GM12878 (cell line): ENCODE data around the gene TDRD15. TPM values are rescaled to one million over a fixed set of nuclear protein-coding genes. Genes with fewer than 3 reads are reported as not detected.

Source experiments
- ATAC-seq: fragments of 200-7000 bp; cut with Tn5 transposase; 3 replicates; pipeline ENCODE4 v1.9.1; 2020; ENCODE audit warnings: mild to moderate bottlenecking, moderate library complexity
- BruUV-seq: library from RNA; stranded (reverse); fragments of 400-500 nt; replicated peaks from 2 replicates; lab custom pipeline; 2021; lab: Mats Ljungman, UMichigan
- CTCF ChIA-PET: fragments of 300-600 bp; sonication (Branson Sonifier 250); formaldehyde crosslinking; extraction: SDS; loops from one replicate; lab custom pipeline; 2021; ENCODE audit warnings: inconsistent platforms; lab: Yijun Ruan, JAX
- POLR2A ChIA-PET: fragments of 350-600 bp; formaldehyde crosslinking; extraction: SDS; loops from one replicate; lab custom pipeline; 2021; ENCODE audit warnings: inconsistent platforms; lab: Charles Lee
- RAD21 ChIA-PET: fragments of 300-600 bp; sonication (Branson Sonifier 250); formaldehyde crosslinking; loops from one replicate; lab custom pipeline; 2023; ENCODE audit warnings: antibody characterized with exemption; ENCODE audit not compliant: unreplicated experiment; lab: Charles Lee
- SMC1A ChIA-PET: fragments of 300-600 bp; sonication (Branson Sonifier 250); formaldehyde crosslinking; loops from one replicate; lab custom pipeline; 2023; ENCODE audit not compliant: unreplicated experiment, uncharacterized antibody; lab: Charles Lee
- DNase-seq: peaks from one replicate; pipeline ENCODE4 v3.0.0-alpha.2; 2011; ENCODE audit warnings: low read depth, low spot score
- FAIRE-seq: peaks from 3 replicates; lab custom pipeline; 2011; peaks lifted over from hg19 to GRCh38; lab: Jason Lieb, UNC
- H2AFZ ChIP-seq: 2 replicates; pipeline ENCODE4 v1.6.0; 2011; ENCODE audit warnings: low read depth, low read length, control low read depth; ENCODE audit not compliant: control insufficient read depth
- H3K27ac ChIP-seq: 2 replicates; pipeline ENCODE4 v1.5.1; 2011; ENCODE audit warnings: control low read depth; ENCODE audit not compliant: control insufficient read depth, insufficient read depth
- H3K27me3 ChIP-seq, 2 experiments: replicated peaks in 1 of 2; 2 replicates each; pipeline versions ENCODE4 v1.6.0 to v1.6.1; 2011; ENCODE audit warnings: low read length in 1 of 2; ENCODE audit not compliant: control insufficient read depth in 2 of 2, insufficient read depth in 2 of 2
- H3K36me3 ChIP-seq, 2 experiments: 2 replicates each; pipeline ENCODE4 v1.5.1; 2011; ENCODE audit warnings: low read length in 1 of 2; ENCODE audit not compliant: control insufficient read depth in 2 of 2, insufficient read depth in 2 of 2
- H3K4me1 ChIP-seq: 2 replicates; pipeline ENCODE4 v1.6.1; 2011; ENCODE audit warnings: mild to moderate bottlenecking, low read length, moderate library complexity, mixed read lengths; ENCODE audit not compliant: control insufficient read depth, insufficient read depth
- H3K4me2 ChIP-seq: 2 replicates; pipeline ENCODE4 v1.6.0; 2011; ENCODE audit warnings: control low read depth; ENCODE audit not compliant: control insufficient read depth, insufficient read depth
- H3K4me3 ChIP-seq: fragments of 200-600 bp; sonication (generic); 2 replicates; pipeline ENCODE4 v1.5.1; 2016
- H3K79me2 ChIP-seq: 2 replicates; pipeline ENCODE4 v1.6.0; 2011; ENCODE audit warnings: low read length; ENCODE audit not compliant: control insufficient read depth, insufficient read depth
- H3K9ac ChIP-seq: 2 replicates; pipeline ENCODE4 v1.8.0; 2011; ENCODE audit warnings: low read length, control low read depth, mixed read lengths; ENCODE audit not compliant: control insufficient read depth, insufficient read depth
- H3K9me3 ChIP-seq: replicated peaks from 3 replicates; pipeline ENCODE4 v1.5.1; 2011; ENCODE audit warnings: mild to moderate bottlenecking, low read length; ENCODE audit not compliant: control insufficient read depth, insufficient read depth
- H4K20me1 ChIP-seq: 2 replicates; pipeline ENCODE4 v1.6.0; 2011; ENCODE audit not compliant: control insufficient read depth, insufficient read depth
- CBFB ChIP-seq: IDR thresholded peaks from 2 replicates; pipeline ENCODE4 v1.6.1; 2016; ENCODE audit warnings: antibody characterized with exemption, low read depth
- CBX3 ChIP-seq: fragments of 200-600 bp; sonication (generic); IDR thresholded peaks from 2 replicates; pipeline ENCODE4 v1.6.1; 2016; ENCODE audit warnings: low read depth, borderline replicate concordance
- CHD1 ChIP-seq: IDR thresholded peaks from 2 replicates; pipeline ENCODE4 v1.6.1; 2012; ENCODE audit warnings: low read depth, low read length, improper control_type of control experiment
- CREB1 ChIP-seq: IDR thresholded peaks from 2 replicates; pipeline ENCODE4 v1.6.1; 2012; ENCODE audit warnings: low read depth, mild to moderate bottlenecking, inconsistent platforms
- DPF2 ChIP-seq: fragments of 450-650 bp; IDR thresholded peaks from 2 replicates; pipeline ENCODE4 v1.6.1; 2017; ENCODE audit warnings: mild to moderate bottlenecking
- FOXK2 ChIP-seq: fragments of 450-650 bp; IDR thresholded peaks from 2 replicates; pipeline ENCODE4 v1.6.1; 2017; ENCODE audit warnings: mild to moderate bottlenecking, moderate library complexity
- IKZF1 ChIP-seq: fragments of 450-650 bp; conservative IDR thresholded peaks from 2 replicates; pipeline ENCODE4 v1.6.1; 2017; ENCODE audit warnings: antibody characterized with exemption, mild to moderate bottlenecking
- JUND ChIP-seq: IDR thresholded peaks from 2 replicates; pipeline ENCODE4 v1.6.1; 2012; ENCODE audit warnings: low read depth, mild to moderate bottlenecking, low read length, improper control_type of control experiment, moderate library complexity
- KDM1A ChIP-seq: fragments of 200-600 bp; sonication (generic); IDR thresholded peaks from 2 replicates; pipeline ENCODE4 v1.6.1; 2016; ENCODE audit warnings: borderline replicate concordance
- KLF5 ChIP-seq: fragments of 450-650 bp; IDR thresholded peaks from 2 replicates; pipeline ENCODE4 v1.6.1; 2014; ENCODE audit warnings: mild to moderate bottlenecking; ENCODE audit not compliant: partially characterized antibody
- MYB ChIP-seq: fragments of 150-350 bp; IDR thresholded peaks from 2 replicates; pipeline ENCODE4 v1.6.1; 2014; ENCODE audit warnings: mild to moderate bottlenecking, low read depth, low read length, borderline replicate concordance
- NFXL1 ChIP-seq: fragments of 450-650 bp; IDR thresholded peaks from 2 replicates; pipeline ENCODE4 v1.6.1; 2017; ENCODE audit warnings: antibody characterized with exemption, mild to moderate bottlenecking, borderline replicate concordance
- RELA ChIP-seq: fragments of 450-650 bp; IDR thresholded peaks from 2 replicates; pipeline ENCODE4 v1.8.0; 2014; ENCODE audit warnings: borderline replicate concordance; ENCODE audit not compliant: partially characterized antibody
- SMAD5 ChIP-seq: IDR thresholded peaks from 2 replicates; pipeline ENCODE4 v1.6.1; 2016; ENCODE audit warnings: antibody characterized with exemption, low read depth
- STAT3 ChIP-seq: IDR thresholded peaks from 2 replicates; pipeline ENCODE4 v1.6.1; 2011; ENCODE audit warnings: low read depth, low read length, improper control_type of control experiment
- TCF7 ChIP-seq: IDR thresholded peaks from 2 replicates; pipeline ENCODE4 v1.6.1; 2014; ENCODE audit warnings: antibody characterized with exemption, borderline replicate concordance
- ZNF274 ChIP-seq: IDR thresholded peaks from one replicate; pipeline ENCODE4 v1.8.0; 2011; ENCODE audit not compliant: insufficient read length, insufficient read depth
- ZNF687 ChIP-seq: fragments of 450-650 bp; IDR thresholded peaks from 2 replicates; pipeline ENCODE4 v1.6.1; 2017; ENCODE audit warnings: mild to moderate bottlenecking, moderate library complexity
- ZZZ3 ChIP-seq: IDR thresholded peaks from 2 replicates; pipeline ENCODE4 v1.6.1; 2011; ENCODE audit warnings: low read depth; ENCODE audit not compliant: control insufficient read depth, insufficient read length
- WGBS: methylation state at CpG from one replicate; pipeline ENCODE4 v1.1.6; 2016; ENCODE audit warnings: low lambda C conversion rate; ENCODE audit not compliant: insufficient replicate concordance, insufficient coverage; ENCODE audit errors: missing lambda C conversion rate; 5-methylcytosine and 5-hydroxymethylcytosine counted together
- in situ Hi-C: fragments of 300-500 bp; cut with MboI; formaldehyde crosslinking; loops from 9 replicates; pipeline ENCODE4 v1.14.3; 2018; ENCODE audit warnings: mixed read lengths
- intact Hi-C: fragments of 100-400 bp; cut with micrococcal nuclease; formaldehyde crosslinking; loops from one replicate; pipeline ENCODE4 v1.14.2; 2022; ENCODE audit not compliant: unreplicated experiment
- polyA plus RNA-seq, 11 experiments: library from polyadenylated mRNA; depleted of rRNA in 4 of 11; unstranded in 6 of 11; stranded (reverse) in 5 of 11; fragments of >200 nt; fragmentation: Nextera tagmentation in 4 of 11; fragmentation: Illumina TruSeq in 1 of 11; extraction: Ambion mirVana in 4 of 11; extraction: Trizol in 1 of 11; gene quantifications; 1 replicate in 1 of 11; 2 replicates in 10 of 11; pipeline versions ENCODE4 v1.2.1 to v1.2.3, GENCODE V29; 2011 to 2016; ENCODE audit warnings: inconsistent platforms in 2 of 11, missing spikeins in 2 of 11, low read depth in 1 of 11
- total RNA-seq, 4 experiments: library from RNA; depleted of rRNA in 3 of 4; stranded (reverse); fragments of >200 nt in 3 of 4; fragmentation: Illumina TruSeq in 1 of 4; extraction: Trizol in 1 of 4; gene quantifications; 2 replicates each; pipeline versions ENCODE4 v1.2.1 to v1.2.3, GENCODE V29; 2013 to 2021

TDRD15 gene
- total and polyA plus RNA-seq, 10 of the 15 experiments (the other 5 are each of a cell fraction or from before 2014, with no cell fraction given), result not detected

GRCh38 chr2:21096458-21096857, 27.3 kb upstream of the TDRD15 start:
- H3K4me2 ChIP-seq, result no peak overlapping the region
- ChIA-PET RAD21 (no interaction called here), POLR2A (no interaction called here), SMC1A (no interaction called here), CTCF (interaction anchor here (0.9 kb wide), 1 partner anchor 11 kb away, joined by 3 read pairs; no protein-coding TSS in a partner anchor)
- H3K9me3 ChIP-seq, result no peaks in the 10 kb centered on the region
- H3K27ac ChIP-seq, result no peak overlapping the region
- in situ Hi-C loops (no loop called here), intact Hi-C loops (no loop called here)
- WGBS, result 67% methylated on average over 1 of the region's 1 CpG
- no peak for TF ChIP-seq RELA
- no peak for TF ChIP-seq JUND
- no peak for TF ChIP-seq SMAD5
- TF ChIP-seq DPF2, result no peak
- TF ChIP-seq ZNF687, result no peak
- no peak for TF ChIP-seq CBX3
- no peak for TF ChIP-seq ZZZ3
- TF ChIP-seq CHD1, result no peak
- no peak for TF ChIP-seq CREB1
- no peak for TF ChIP-seq TCF7
- TF ChIP-seq IKZF1, result no peak
- no peak for TF ChIP-seq MYB
- no peak for TF ChIP-seq ZNF274
- TF ChIP-seq NFXL1, result no peak
- TF ChIP-seq FOXK2, result no peak
- TF ChIP-seq CBFB, result no peak
- TF ChIP-seq STAT3, result no peak
- no peak for TF ChIP-seq KLF5
- TF ChIP-seq KDM1A, result no peak
- no TSS peak for BruUV-seq
- DNase-seq, result no peak
- no peaks in the 10 kb centered on the region for H3K79me2 ChIP-seq
- no peak for FAIRE-seq
- no peaks in the 10 kb centered on the region; a peak in 1 of 4 replicates for H3K27me3 ChIP-seq
- H3K4me3 ChIP-seq, result no peak overlapping the region
- no peaks in the 10 kb centered on the region for H3K4me1 ChIP-seq
- H3K9ac ChIP-seq, result no peak overlapping the region
- no peak for ATAC-seq
- no peaks in the 10 kb centered on the region for H3K36me3 ChIP-seq
- H2AFZ ChIP-seq, result no peak overlapping the region
- no peaks in the 10 kb centered on the region for H4K20me1 ChIP-seq
